ENCODE results near the gene KIAA1549. TPM values are rescaled to one million over a fixed set of nuclear protein-coding genes. Genes with fewer than 3 reads are reported as not detected.
A peak's percentile ranks its signal among the peaks of the same experiment; 100 is the strongest.

Gene KIAA1549
- total and polyA plus RNA-seq, 2 of the 8 experiments (the other 6 are each of a cell fraction or from before 2014, with no cell fraction given), result 6.5 to 17.3 TPM

DNA sequence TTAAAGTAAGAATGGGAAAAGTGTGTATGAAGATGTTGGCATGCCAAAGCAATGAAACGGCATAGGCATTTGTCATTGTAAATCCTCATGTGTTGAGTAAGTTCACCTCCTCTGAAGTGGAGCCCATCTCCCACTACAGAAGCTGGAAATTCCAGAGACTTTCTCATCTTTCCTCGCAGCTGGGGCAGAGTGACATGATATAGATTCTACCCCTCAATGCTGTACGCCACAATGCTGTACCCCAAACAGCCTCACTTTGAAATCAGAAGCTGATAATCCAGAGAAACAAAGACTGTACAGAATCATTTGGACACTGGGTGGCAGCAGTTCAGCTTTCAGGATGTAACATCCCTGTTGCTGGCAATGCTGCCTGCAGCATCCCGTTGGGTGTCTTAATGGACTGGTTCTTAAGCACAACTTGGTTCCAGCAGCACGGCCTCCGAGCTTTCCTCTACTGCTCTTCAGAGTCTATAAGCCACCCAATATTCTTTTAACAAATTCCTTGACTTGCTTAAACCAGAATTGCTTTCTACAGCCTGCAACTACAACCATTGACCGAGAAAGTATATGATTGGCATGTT lies 35.8 kb upstream of the KIAA1549 start:
- no peak overlapping the region for H3K23ac ChIP-seq (ENCODE audit: insufficient read length)
- H4K8ac ChIP-seq (ENCODE audit: extremely low read depth, insufficient read depth, low read length), result no peak overlapping the region
- no peak overlapping the region for H2BK120ac ChIP-seq (replicated peaks; ENCODE audit: low read depth, low read length)
- CTCF ChIA-PET (ENCODE audit: partially characterized antibody), result interaction anchor here (0.5 to 4.0 kb wide), 20 partner anchors 9 to 361 kb away, joined by 3 to 29 read pairs (median 4); partner anchors contain the start of gene ZC3HAV1L
- H3K14ac ChIP-seq (ENCODE audit: insufficient read length), result no peak overlapping the region
- H3K4me3 ChIP-seq (ENCODE audit: extremely low read depth in 1 of 4, insufficient read depth in 2 of 4, low read depth in 3 of 4, low read length in 4 of 4), result no peak overlapping the region
- no peak overlapping the region for H3K18ac ChIP-seq (ENCODE audit: extremely low read depth, low read length)
- H3K79me1 ChIP-seq (ENCODE audit: low read depth, low read length), result no peaks in the 10 kb centered on the region
- no peak overlapping the region for H2AK5ac ChIP-seq (ENCODE audit: low read depth, low read length)
- H3K4ac ChIP-seq (replicated peaks; ENCODE audit: insufficient read length, low read depth, low read length), result no peak overlapping the region
- H3K23me2 ChIP-seq (ENCODE audit: low read depth, low read length), result no peaks in the 10 kb centered on the region
- no peak overlapping the region for H3K9ac ChIP-seq (replicated peaks in 1 of 4; ENCODE audit: extremely low read depth in 1 of 4, low read depth in 3 of 4, low read length in 3 of 4)
- no peaks in the 10 kb centered on the region for H3K27me3 ChIP-seq (replicated peaks in 1 of 4; ENCODE audit: control insufficient read depth in 3 of 4, extremely low read depth in 1 of 4, insufficient read depth in 3 of 4, low read length in 3 of 4)
- H3K56ac ChIP-seq (replicated peaks; ENCODE audit: insufficient read length, low read depth, low read length), result no peak overlapping the region
- DNase-seq (ENCODE audit: low read depth in 1 of 2, low spot score in 2 of 2) (peak in 1 of 2 experiments; percentile 67), FAIRE-seq (peak; percentile 86)
- POLR2A ChIA-PET (ENCODE audit: partially characterized antibody), result interaction anchor here (0.6 to 1.8 kb wide), 3 partner anchors 9 to 825 kb away, joined by 3 read pairs; partner anchors contain the start of gene ZC3HAV1L
- H3K27ac ChIP-seq (ENCODE audit: low read depth, low read length), result no peak overlapping the region
- H4K91ac ChIP-seq (replicated peaks; ENCODE audit: insufficient read length, low read length), result no peak overlapping the region
- H3K4me1 ChIP-seq (replicated peaks in 1 of 4; ENCODE audit: control insufficient read depth in 3 of 4, insufficient read depth in 4 of 4, low read length in 3 of 4), result 0 out of 7 replicates have a peak, but pooled peaks cover 0 to 5% (median 0%) of the 10 kb centered on the region in 4 experiments
- H4K20me1 ChIP-seq (replicated peaks in 1 of 2; ENCODE audit: control insufficient read depth in 1 of 2, insufficient read depth in 2 of 2, low read length in 2 of 2), result no peaks in the 10 kb centered on the region
- H2BK12ac ChIP-seq (ENCODE audit: low read depth, low read length), result no peak overlapping the region
- H3K36me3 ChIP-seq (ENCODE audit: control insufficient read depth in 2 of 4, insufficient read depth in 4 of 4, low read length in 3 of 4), result no peaks in the 10 kb centered on the region
- H2BK5ac ChIP-seq (ENCODE audit: low read depth, low read length), result no peak overlapping the region
- no peak overlapping the region for H2BK20ac ChIP-seq (ENCODE audit: low read length)
- WGBS, 2 experiments (ENCODE audit: extremely low coverage in 1 of 2, insufficient coverage in 1 of 2, insufficient read length in 1 of 2, insufficient replicate concordance in 2 of 2, low coverage in 1 of 2, low lambda C conversion rate in 2 of 2, missing lambda C conversion rate in 1 of 2), result 87% methylated on average over 7 of the region's 7 CpGs; no CpG with 5 or more reads in 1 of the 2 experiments
- H3K9me3 ChIP-seq (ENCODE audit: insufficient read depth in 2 of 2, low read depth in 1 of 2, low read length in 1 of 2), result no peaks in the 10 kb centered on the region
- H4K5ac ChIP-seq (ENCODE audit: insufficient read length, low read depth, low read length), result no peak overlapping the region
- H3K4me2 ChIP-seq (ENCODE audit: insufficient read depth in 1 of 2, low read depth in 2 of 2, low read length in 2 of 2), result no peak overlapping the region
- no peaks in the 10 kb centered on the region for H3K79me2 ChIP-seq (ENCODE audit: control insufficient read depth in 1 of 2, insufficient read depth in 2 of 2, low read length in 2 of 2)
- H2BK15ac ChIP-seq (ENCODE audit: low read length), result no peak overlapping the region
- H2AFZ ChIP-seq (ENCODE audit: low read length), result no peak overlapping the region
- TF ChIP-seq NRF1 (IDR thresholded peaks at IDR 0.05; ENCODE audit: low read depth, low read length) (no peak), BCL11A (IDR thresholded peaks at IDR 0.05; ENCODE audit: low read depth in 2 of 2, low read length in 2 of 2) (no peak), RAD21 (IDR thresholded peaks at IDR 0.05 in 1 of 2, conservative IDR thresholded peaks at IDR 0.05 in 1 of 2; ENCODE audit: low read depth in 2 of 2, low read length in 2 of 2) (peak; percentile 75 to 78), CTBP2 (IDR thresholded peaks at IDR 0.05; ENCODE audit: borderline replicate concordance, insufficient read depth, insufficient read length, low read length) (no peak)
- TF ChIP-seq, protein P1, sequence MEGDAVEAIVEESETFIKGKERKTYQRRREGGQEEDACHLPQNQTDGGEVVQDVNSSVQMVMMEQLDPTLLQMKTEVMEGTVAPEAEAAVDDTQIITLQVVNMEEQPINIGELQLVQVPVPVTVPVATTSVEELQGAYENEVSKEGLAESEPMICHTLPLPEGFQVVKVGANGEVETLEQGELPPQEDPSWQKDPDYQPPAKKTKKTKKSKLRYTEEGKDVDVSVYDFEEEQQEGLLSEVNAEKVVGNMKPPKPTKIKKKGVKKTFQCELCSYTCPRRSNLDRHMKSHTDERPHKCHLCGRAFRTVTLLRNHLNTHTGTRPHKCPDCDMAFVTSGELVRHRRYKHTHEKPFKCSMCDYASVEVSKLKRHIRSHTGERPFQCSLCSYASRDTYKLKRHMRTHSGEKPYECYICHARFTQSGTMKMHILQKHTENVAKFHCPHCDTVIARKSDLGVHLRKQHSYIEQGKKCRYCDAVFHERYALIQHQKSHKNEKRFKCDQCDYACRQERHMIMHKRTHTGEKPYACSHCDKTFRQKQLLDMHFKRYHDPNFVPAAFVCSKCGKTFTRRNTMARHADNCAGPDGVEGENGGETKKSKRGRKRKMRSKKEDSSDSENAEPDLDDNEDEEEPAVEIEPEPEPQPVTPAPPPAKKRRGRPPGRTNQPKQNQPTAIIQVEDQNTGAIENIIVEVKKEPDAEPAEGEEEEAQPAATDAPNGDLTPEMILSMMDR (IDR thresholded peaks at IDR 0.05; ENCODE audit: control extremely low read depth in 1 of 3, insufficient read depth in 1 of 3, low read depth in 1 of 3, low read length in 3 of 3), result peak; percentile 35 to 75 (median 70)

Data from H1 (cell line).